Prostate gland (tissue), 2 donors: ENCODE data around the gene RDH12. TPM values are rescaled to one million over a fixed set of nuclear protein-coding genes. Genes with fewer than 3 reads are reported as not detected.

Experiments
- DNase-seq: peaks from one replicate; pipeline ENCODE4 v3.0.0-alpha.2; 2019; ENCODE audit warnings: low spot score
- H3K27ac ChIP-seq, 2 donors: fragments of 200-600 bp; sonication (generic); 2 replicates each; pipeline ENCODE4 v1.5.1; 2017 to 2019
- H3K27me3 ChIP-seq: fragments of 200-600 bp; sonication (generic); replicated peaks from 2 replicates; pipeline ENCODE4 v1.5.1; 2019; ENCODE audit not compliant: insufficient read depth
- H3K36me3 ChIP-seq, 2 donors: fragments of 200-600 bp; sonication (generic); 1 replicate in 1 of 2; 2 replicates in 1 of 2; pipeline versions ENCODE4 v1.5.1 to v1.8.1; 2017 to 2019
- H3K4me1 ChIP-seq: fragments of 200-600 bp; sonication (generic); replicated peaks from 2 replicates; pipeline ENCODE4 v1.5.1; 2019
- H3K4me3 ChIP-seq, 2 donors: fragments of 200-600 bp; sonication (generic); 2 replicates each; pipeline ENCODE4 v1.5.1; 2017 to 2019
- H3K9me3 ChIP-seq: fragments of 200-600 bp; sonication (generic); 2 replicates; pipeline ENCODE4 v1.5.1; 2017
- CTCF ChIP-seq, 4 experiments: fragments of 200-600 bp in 2 of 4; fragments of 450-650 bp in 2 of 4; sonication (generic) in 2 of 4; IDR thresholded peaks; 1 replicate in 3 of 4; 2 replicates in 1 of 4; pipeline ENCODE4 v1.5.1; 2016 to 2019; ENCODE audit warnings: antibody characterized with exemption in 4 of 4, mild to moderate bottlenecking in 2 of 4, moderate library complexity in 2 of 4
- POLR2A ChIP-seq: fragments of 450-650 bp; IDR thresholded peaks from one replicate; pipeline ENCODE4 v1.6.1; 2016; ENCODE audit warnings: antibody characterized with exemption, mild to moderate bottlenecking
- POLR2AphosphoS5 ChIP-seq: sonication (generic); formaldehyde crosslinking; IDR thresholded peaks from one replicate; pipeline ENCODE4 v1.6.1; 2017; ENCODE audit warnings: antibody characterized with exemption
- WGBS: methylation state at CpG from one replicate; pipeline ENCODE4 v1.1.5; 2018; 5-methylcytosine and 5-hydroxymethylcytosine counted together
- intact Hi-C: fragments of 100-400 bp; cut with DNase I; formaldehyde crosslinking; loops from one replicate; pipeline ENCODE4 v1.14.2; 2022
- total RNA-seq, 2 donors: library from RNA; depleted of rRNA; stranded (reverse); fragments of >200 nt; gene quantifications; one replicate each; pipeline ENCODE4 v1.1.0, GENCODE V29; 2016

RDH12 gene
- total RNA-seq, 2 donors from 2014 or later = 0.28 to 1.0 TPM

DNA sequence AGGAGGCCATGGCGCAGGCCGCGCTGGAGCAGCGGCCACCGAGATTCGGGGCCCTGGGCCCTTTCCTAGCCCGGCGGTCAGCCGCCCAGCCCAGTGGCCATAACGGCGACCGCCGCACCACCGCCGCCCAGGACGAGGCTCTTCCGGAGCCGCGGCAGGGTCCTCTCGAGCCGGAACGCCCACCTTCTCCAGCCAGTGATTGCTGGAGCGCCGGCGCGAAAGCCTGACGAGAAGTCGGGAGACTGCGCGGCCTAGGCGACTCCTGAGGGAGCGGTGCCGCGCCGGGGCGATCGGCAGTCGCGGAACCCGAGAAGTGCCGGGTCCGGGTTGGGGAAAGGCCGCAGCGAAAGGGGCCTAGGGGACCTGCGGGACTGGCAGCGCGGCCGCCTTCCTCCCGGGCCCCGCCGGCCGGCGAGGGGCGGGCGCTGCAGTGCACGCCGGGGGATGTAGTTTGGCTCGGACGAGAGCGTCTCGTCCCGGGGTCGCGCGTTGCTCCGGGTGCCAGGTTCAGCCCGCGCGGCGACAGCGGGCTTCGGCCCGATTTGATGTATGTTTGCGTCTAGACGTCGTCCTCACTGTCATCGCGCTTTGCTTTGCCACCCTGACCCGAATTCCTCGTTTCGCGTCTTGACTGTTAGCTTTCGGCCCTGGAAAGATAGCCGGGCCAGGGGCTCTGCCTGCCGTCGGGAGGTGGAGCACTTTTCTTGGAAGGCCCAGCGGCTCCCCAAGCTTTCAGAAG, 27.0 kb upstream of the RDH12 start, which contains the start of gene VTI1B:
Gene VTI1B, minus strand, starts transcription at position 153 of the 739 bp plus-strand sequence. Its CDS starts 143 bp downstream, at position 10.
- Histone ChIP-seq H3K36me3 (peaks cover 0 to 7% of the 10 kb centered on the region in 2 donors), H3K4me3 (peak within 1 kb of the TSS; percentile 72 to 85), H3K9me3 (no peaks in the 10 kb centered on the region), H3K4me1 (no peaks in the 10 kb centered on the region), H3K27me3 (no peaks in the 10 kb centered on the region), H3K27ac (peak within 1 kb of the TSS; percentile 97)
- TF ChIP-seq POLR2A (peak; percentile 24), POLR2AphosphoS5 (no peak), CTCF (IDR thresholded peaks at IDR 0.05) (peak in 2 of 4 experiments; percentile 5 to 14)
- under 1% methylated on average over 73 of the region's 87 CpGs for WGBS
- intact Hi-C loops = no loop called here
- peak; percentile 61 for DNase-seq

DNA sequence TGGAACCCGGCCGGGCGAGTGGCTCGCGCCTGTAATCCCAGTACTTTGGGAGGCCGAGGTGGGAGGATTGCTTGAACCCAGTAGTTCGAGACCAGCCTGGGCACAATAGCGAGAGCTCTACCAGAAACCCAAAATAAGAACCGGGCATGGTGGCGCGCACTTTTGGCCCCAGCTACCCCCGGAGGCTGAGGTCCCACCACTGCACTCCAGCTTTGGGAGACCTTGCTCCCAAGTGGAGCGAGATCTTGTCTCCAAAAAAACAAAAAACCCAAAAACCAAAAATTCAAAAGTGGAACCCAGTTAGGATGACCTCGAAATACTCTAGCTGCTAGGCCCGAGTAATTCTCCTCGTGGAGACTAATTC, 26.5 kb upstream of the RDH12 start:
- TF ChIP-seq POLR2A = no peak
- no peak for TF ChIP-seq CTCF (IDR thresholded peaks at IDR 0.05)
- no peak for TF ChIP-seq POLR2AphosphoS5
- 35% methylated on average over 16 of the region's 16 CpGs for WGBS
- Histone ChIP-seq H3K27ac (peak overlapping the region; percentile 97), H3K4me1 (no peaks in the 10 kb centered on the region), H3K9me3 (no peaks in the 10 kb centered on the region), H3K4me3 (peak overlapping the region; percentile 72 to 85), H3K27me3 (no peaks in the 10 kb centered on the region), H3K36me3 (peaks cover 0 to 7% of the 10 kb centered on the region in 2 donors)
- intact Hi-C loops = no loop called here
- DNase-seq = no peak

GRCh38 chr14:67679006-67679405, 22.7 kb upstream of the RDH12 start:
- no peak for TF ChIP-seq CTCF (IDR thresholded peaks at IDR 0.05)
- no peak for TF ChIP-seq POLR2AphosphoS5
- no peak for TF ChIP-seq POLR2A
- Histone ChIP-seq H3K27me3 (no peaks in the 10 kb centered on the region), H3K36me3 (peaks cover 0 to 7% of the 10 kb centered on the region in 2 donors), H3K4me3 (no peak overlapping the region), H3K4me1 (no peaks in the 10 kb centered on the region), H3K9me3 (no peaks in the 10 kb centered on the region), H3K27ac (no peak overlapping the region)
- WGBS = 68% methylated on average over 2 of the region's 2 CpGs
- intact Hi-C loops = no loop called here
- DNase-seq = no peak

DNA sequence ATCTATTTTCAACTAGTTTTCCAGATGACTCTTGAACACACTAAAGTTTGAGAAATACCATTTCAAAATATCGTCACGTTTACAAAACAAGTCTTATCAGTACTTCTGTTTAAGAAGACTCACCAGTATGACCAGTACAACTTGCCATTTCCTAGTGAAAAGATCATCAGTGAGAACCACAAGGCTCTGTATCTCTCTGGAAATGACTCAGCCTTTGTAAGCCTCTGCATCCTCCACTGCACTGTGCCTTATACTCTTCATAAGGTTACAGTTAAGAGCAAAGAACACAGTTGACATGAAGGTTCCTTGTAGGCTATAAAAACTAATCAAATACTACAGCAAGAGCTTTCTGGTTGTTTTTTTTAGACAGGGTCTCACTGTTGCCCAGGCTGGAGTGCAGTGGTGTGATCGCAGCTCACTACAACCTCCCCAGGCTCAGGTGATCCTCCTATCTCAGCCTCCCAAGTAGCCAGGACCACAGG, 21.5 kb upstream of the RDH12 start:
- H3K27me3 ChIP-seq = no peaks in the 10 kb centered on the region
- H3K9me3 ChIP-seq = no peaks in the 10 kb centered on the region
- H3K4me1 ChIP-seq = no peaks in the 10 kb centered on the region
- peak overlapping the region in 1 of 2 donors; percentile 2 for H3K27ac ChIP-seq
- H3K36me3 ChIP-seq = peaks cover 0 to 7% of the 10 kb centered on the region in 2 donors
- TF ChIP-seq POLR2AphosphoS5 (no peak), CTCF (IDR thresholded peaks at IDR 0.05) (no peak), POLR2A (no peak)
- H3K4me3 ChIP-seq = no peak overlapping the region
- 82% methylated on average over 3 of the region's 3 CpGs for WGBS
- intact Hi-C loops = no loop called here
- DNase-seq = no peak

DNA sequence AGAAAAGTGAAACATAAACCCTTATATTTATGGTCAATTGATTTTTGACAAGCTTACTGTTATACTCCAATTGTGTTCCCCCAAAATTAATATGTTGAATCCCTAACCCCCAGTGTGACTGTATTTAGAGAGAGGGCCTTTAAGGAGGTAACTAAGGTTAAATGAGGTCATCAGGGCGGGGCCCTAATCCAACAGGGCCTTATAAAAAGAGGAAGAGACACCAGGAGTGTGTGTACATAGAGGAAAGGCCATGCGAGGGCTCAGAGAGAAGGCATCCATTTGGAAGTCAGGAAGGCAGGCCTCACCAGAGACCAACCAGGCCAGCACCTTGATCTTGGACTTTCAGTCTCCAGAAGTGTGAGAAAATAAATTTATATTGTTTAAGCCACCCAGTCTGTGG, 20.7 kb upstream of the RDH12 start:
- H3K9me3 ChIP-seq = no peaks in the 10 kb centered on the region
- no peak overlapping the region for H3K4me3 ChIP-seq
- H3K36me3 ChIP-seq = peaks cover 0 to 7% of the 10 kb centered on the region in 2 donors
- WGBS = 83% methylated on average over 2 of the region's 2 CpGs
- DNase-seq = no peak
- H3K4me1 ChIP-seq = no peaks in the 10 kb centered on the region
- peak overlapping the region in 1 of 2 donors; percentile 2 for H3K27ac ChIP-seq
- no peaks in the 10 kb centered on the region for H3K27me3 ChIP-seq
- TF ChIP-seq CTCF (IDR thresholded peaks at IDR 0.05) (no peak), POLR2A (no peak)
- intact Hi-C loops = no loop called here
